LoVo (cell line): ENCODE measurements around the gene MEGF11.

Experiments used
- DNase-seq: peaks from one replicate; pipeline ENCODE4 v3.0.0-alpha.2; 2016; ENCODE audit warnings: low spot score

MEGF11 gene

DNA sequence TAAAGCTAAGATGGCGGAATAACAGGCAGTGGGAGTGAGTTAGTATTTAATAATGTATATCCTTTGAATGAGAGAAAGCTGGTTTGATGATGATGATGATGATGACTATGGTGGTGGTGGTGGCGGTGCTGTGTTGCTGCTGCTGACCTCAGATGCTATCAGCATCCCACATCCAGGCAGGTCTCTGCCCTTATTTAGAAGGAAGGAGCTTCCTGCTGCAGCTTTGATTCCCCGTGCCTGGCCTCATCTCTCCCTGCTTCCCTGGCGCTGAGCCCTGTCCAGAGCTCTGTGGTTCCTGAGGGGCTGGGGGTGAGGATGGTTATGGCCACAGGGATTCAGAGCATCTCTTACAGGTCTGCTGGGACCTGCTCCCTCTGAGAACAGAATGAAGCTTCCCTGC is 311.1 kb downstream of the MEGF11 start:
- no peak for DNase-seq

DNA sequence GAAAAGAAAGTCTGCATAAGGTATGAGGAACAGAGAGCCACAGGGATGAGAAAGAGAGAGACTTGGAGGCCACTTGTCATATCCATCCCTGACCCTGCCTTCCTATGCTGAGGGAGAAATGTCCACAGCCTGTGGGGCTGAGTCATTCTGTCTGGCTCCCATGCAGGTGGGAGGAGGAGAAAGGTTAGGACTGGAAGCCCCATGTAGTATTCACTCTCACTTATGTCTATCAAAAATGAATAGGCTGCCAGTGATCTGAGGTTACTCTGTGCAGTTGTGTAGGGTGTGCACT is 313.0 kb downstream of the MEGF11 start:
- no peak for DNase-seq

DNA sequence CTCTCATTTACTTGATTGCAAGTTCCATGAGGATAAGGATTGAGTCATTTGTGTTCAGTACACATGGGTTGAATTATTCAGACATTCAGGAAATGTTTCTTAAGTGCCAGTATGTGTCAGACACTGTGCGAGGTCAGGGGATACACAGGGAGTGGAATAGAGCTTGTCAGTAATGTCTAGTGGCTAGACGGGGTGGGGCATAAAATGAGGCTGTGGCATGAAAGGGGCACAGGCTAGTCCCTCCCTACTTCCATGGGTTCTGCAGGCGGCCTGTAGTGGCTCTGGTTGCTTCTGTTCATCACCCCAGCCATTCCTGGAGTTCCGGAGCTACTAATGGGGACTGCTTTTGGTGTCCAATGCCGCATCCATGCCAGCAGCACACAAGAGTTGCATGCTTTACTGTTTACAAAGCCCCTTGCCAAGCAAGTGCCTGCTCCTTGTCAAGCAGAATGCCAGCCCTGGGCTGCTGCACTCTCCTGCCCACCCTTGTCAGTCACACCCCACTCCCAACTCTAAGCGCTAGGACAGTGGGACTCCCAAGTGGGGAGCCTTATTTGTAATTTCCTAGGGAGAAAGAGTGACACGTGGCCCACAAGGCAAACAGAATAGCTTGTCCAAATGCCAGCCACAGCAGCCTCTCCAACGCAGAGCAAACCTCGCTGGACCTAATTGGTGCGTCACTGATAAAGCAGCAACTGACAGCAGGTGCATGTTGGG is 313.5 kb downstream of the MEGF11 start:
- DNase-seq = no peak

DNA sequence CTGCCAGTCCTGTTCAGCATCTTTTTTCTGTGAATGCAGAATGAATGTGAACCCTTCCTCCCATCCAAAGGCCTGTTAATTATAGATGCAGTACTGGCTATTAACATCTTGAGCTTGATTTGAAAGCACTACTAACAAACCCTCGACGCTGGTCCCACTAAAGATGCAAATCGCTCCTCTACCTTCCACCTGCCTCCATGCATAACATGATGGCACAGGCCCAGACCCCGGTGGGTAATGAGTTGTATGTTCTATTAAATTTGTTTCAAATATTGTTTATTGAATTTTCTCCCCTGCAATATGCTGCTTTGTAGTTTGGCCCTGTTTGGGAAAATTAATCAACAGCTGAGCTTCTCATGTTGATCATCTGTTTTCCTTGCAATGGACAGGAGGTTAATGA is 314.9 kb downstream of the MEGF11 start:
- no peak for DNase-seq

DNA sequence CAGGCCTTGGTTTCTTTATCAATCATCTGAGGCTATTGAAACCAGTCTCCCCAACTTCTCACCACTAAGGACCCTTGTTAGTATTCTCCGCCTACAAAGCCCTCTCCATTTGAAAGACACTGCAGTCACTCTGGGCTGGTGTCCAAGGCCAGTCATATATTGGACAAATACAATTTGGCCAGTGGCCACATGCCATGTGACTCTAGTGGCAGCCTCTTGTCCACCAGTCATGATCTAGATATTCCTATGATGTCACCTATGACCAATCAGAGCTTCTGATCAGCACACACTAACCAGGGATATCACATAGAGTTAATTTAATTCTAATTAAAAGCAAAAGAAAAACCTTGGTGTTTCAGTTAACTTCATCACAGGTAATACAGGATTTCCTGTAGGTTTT is 316.1 kb downstream of the MEGF11 start:
- DNase-seq = no peak

DNA sequence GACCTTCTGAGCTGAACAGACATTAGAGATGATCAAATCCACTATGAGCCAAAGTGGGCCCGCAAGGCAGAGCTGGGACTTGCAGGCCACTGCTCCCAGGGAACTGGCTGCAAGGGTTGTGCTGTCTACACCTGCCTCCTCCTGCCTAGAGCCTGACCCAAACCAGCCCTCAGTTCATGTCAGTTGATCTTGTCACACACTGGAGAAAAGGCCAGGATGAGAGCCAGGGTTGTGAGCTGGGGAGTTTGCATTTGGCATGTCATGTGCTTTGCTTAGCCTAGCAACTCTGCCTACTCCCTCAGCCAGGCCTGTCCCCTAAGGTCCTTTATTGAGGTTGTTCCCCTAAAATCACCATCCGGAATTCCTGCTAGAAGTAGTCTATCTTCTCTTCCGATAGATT is 316.5 kb downstream of the MEGF11 start:
- no peak for DNase-seq

DNA sequence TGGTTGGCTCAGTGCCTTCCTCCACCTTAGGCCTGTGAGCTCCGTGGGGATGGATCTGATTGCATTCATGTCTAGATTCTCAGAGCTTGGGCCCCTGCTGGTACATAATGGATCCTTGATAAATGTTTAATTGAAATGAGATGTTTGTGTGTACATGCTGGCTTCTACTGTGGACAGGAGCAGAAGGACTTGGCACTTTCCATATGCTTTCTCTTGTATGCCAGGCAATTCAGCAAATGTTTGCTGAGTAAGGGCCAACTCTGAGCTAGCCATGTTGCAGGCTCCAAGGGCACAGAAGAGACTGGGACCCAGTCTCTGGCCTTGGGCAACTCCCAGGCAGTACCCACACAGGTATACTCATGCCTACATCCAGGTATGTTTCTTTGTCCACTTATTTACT is 317.3 kb downstream of the MEGF11 start:
- DNase-seq = no peak

DNA sequence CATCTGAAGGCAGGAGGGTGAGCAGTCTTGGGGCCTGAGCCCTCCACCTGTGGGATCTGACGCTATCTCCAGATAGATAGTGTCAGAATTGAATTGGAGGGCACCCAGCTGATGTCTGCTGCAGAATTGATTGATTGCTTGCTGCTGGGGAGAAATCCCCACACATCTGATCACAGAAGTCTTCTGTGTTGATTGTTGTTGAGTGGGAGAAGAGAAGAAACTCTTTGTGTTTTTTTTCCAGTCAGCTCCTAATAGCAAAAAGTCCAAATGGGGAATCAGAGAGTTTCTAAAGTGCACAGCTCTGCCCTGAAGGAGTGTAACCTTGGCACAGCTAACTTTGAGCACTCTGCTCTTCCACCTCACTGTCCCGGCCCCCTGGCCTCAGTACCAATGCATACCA is 318.2 kb downstream of the MEGF11 start:
- no peak for DNase-seq

DNA sequence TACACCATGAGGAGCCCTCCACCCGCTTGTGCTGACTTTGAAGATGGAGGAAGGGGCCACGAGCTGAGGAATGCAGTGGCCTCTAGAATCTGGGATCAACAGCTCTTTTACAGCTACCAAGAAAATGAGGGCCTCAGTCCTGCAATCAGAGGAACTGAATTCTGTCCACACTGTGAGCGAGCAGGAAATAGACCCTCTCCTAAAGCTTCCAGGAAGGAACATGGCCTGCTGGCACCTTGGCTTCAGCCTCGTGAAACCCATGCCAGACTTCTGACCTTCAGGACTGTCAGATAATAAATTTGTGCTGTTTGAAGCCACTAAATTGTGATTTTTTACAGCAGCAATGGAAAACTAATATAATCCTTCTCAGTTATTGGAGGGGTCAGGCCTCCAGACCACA is 322.3 kb downstream of the MEGF11 start:
- DNase-seq = no peak

DNA sequence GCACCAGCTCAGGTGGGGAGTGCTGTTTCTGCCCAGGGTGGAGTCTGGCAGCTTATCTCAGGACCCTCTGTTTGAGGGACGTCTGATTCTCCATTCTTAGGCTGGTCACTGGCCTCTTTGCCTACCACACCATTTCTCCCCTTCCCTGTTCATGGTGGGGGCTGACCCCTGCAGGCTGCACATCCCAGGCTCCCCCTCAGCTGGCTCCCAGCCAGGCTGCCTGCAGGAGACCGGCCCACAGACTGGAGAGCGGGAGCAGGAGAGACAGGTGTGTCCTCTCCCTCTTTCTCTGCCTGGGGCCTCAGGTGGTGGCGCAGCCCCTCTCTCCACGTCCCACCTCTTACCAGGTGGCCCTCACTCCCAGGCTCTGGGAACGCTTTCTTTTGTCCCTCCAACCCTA is 323.4 kb downstream of the MEGF11 start:
- no peak for DNase-seq

DNA sequence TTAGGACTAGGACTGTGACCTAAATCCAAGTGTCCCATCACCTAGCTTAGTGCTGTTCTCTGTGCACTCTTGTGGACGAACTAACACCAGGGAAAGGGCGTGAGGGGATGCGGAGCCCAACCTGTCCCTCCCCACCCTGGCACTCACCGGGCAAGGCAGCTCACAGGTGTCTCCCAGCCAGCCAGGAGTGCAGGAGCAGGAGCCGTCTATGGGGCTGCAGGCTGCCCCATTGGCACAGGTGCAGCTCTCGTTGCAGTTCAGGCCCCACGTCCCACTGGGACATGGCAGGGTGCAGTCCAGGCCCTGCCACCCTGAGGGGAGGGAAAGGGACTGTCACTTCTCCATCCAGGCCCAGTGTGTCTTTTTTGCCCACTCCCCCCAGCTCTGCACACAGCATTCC is 324.0 kb downstream of the MEGF11 start:
- no peak for DNase-seq

DNA sequence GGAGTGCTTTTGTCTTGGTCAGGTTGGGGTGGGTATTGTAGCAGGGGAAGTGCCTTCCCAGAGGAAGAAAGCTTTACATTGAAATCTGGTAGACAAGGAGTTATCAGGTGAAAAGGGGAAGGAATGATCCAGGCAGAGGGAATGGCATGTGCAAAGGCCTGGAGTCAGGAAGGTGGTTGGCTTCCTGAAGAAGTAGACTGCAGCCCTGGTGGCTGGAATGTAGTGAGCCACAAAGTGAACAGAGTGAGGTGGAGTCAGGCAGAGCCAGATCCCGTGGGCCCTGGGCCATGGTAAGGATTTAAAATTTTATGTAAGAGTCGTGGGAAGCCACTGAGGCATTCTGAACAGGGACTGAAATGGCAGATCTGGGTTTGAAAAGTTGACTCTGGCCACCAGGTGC is 326.0 kb downstream of the MEGF11 start:
- no peak for DNase-seq

DNA sequence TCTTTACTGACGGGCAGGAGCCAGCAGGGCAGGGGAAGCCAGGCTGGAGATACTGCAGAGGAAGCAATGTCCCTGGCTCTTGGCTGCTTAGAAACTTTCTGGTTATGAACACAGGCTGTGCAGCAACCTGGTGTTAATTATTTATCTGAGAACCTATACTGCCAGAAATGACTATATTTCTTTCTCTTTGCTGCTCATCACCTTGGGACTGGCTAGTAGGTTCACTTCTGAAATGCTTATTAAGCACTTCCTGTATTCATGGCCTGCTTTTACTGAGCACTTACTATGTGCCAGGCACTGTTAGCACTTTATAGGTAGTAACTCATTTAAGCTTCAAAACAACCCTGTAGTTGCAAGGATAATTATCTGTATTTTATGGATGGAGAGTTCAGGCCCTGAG is 326.7 kb downstream of the MEGF11 start:
- no peak for DNase-seq

DNA sequence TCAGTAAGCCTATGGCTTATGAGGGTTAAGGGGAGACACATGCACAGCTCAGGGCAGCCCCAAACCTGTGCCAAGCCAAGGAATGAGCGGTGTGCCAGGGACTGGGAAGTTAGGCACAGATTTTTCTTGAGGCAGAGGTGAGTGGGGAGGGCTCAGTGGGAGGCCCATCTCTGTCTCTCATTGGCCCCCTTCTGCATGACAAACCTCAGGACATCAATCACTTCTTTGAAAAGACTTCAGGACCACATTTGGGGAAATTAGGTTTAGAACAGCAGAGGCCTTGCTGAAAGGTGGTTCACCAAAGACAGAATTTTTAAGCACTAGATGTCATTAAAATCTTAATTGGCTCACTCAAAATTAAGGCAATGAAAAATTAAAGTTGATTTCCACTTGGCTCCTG is 327.1 kb downstream of the MEGF11 start:
- no peak for DNase-seq

DNA sequence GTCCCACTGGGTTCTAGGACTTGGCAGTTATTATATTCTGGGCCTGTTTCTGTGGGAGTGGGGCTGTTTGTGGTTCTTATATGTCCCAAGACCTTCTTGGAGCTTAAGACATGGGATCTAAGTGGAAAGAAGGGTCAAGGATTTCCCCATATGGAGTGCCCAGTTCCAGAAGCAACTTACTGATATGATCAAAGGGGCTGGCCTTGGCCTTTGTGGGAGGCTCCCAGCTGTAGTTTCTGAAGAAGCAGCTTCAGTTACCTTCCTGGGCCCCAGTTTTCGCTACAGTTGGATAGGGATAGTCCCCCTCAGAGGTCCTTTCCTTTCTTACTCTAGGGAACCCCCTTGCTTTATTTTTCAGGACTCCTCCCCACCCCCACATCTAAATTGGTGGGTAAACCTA is 328.2 kb downstream of the MEGF11 start:
- no peak for DNase-seq

DNA sequence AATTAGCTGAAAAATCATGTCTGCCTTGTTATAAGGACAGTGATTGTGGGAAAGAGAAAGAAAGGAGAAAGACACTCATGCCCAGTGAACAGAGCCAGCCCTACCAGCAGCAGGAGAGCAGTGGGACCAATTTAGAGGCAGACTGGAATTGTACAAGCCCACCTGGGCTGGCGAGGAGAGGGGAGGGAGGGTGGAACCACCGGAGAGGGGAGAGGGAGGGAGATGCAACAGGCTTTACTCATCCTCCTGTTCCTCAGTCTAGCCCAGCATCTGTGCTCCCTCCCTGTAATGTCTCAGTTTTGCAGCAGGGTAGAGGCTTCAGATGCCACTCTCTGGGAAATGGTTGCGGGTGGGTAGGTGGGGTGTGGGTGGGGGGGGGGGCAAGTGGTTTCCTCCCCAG is 329.5 kb downstream of the MEGF11 start:
- DNase-seq = no peak

DNA sequence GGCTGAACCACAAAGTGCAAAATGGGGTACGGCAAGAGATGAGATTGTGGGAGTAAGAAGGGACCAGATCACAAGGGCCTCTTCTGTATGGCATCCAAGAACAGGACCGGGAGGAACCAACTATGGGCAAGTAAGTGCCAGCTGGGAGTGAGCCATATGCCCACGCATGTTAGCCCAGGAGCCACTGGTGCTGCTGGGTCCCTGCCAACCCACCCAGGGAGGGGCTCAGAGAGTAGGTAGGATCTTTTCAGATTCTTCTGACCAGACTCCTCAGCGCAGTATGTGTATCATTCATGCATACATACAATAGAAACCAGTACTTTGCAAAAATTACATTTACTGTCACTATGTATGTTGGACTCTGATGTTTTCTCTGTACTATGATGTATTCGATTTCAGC is 330.3 kb downstream of the MEGF11 start:
- no peak for DNase-seq

DNA sequence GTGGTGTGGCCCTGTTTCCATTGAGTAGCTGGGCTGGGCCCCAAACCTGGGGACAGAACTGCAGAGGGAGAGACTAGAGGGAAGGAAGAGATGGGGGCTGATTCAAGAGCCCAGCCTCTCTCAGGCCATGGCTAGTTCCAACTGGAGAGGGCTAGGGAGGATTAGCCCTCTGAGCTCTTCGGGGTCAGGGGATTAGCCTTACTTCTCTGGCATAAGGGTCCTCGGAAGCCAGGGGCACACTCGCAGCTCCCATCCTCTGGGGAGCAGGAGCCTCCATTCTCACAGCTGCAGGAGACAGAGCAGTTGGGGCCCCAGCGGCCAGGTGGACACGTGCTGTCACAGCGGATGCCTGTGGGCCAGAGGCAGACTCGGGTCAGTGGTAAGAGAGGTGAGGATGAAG is 330.9 kb downstream of the MEGF11 start:
- DNase-seq = no peak

DNA sequence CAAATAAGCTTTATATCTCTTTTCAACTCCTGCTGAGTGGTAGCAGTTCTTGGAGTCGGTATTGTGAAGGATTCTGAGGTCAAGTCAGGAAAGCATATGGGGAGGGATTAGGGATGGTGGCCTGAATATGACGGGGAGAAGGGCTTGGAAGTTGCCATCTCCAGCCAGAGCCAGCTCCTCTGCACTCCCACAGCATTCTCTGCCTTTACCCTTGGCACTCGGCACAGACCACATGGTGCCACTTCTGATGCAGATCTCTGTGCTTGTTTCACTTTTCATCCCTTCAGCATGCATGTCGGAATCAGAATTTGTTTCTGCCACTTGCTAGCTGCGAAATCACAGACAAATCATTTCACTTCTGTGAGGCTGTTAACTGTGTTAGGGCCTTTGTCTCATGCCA is 331.8 kb downstream of the MEGF11 start:
- DNase-seq = no peak

DNA sequence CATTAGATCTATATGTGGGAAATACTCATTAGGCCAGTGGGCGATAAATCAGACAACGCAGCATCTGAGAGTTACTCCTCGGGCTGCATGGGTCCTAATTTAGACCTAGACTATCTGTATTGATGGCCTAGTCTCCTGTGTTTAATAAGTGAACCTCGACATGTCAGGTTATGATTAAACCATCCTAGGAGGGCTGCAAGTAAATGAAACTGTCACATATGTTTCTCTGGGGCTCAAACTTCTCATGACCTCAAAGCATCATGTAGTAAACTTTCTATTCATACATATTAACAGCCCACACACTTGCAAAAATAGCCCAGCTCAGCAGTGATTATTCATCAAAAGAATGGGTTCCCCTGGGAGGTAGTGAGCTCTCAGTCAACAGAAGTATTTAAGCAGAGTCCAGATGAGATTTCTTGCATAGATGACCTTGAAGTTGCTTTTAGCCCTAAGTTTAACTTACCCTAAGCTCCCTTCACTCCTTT is 332.7 kb downstream of the MEGF11 start:
- DNase-seq = no peak

DNA sequence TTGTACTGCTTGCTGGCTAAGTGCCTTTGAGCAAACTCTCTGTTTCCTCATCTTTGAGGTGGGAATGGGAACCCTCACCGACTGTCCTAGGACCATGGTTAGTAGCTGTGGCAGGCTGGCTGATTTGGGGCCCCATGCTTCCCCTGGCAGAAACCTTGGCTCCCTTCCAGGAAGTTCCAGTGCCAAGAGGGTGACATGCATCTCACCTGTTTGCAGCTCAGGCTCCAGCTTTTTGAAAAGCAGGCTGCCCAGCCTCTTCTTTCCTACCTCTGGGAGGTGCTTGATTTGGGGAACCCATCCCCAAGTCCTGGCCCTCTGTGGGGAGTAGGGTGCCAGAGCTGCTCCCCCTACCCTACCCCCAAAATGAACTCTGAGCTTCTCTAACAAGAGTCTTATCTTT is 333.4 kb downstream of the MEGF11 start:
- DNase-seq = no peak

DNA sequence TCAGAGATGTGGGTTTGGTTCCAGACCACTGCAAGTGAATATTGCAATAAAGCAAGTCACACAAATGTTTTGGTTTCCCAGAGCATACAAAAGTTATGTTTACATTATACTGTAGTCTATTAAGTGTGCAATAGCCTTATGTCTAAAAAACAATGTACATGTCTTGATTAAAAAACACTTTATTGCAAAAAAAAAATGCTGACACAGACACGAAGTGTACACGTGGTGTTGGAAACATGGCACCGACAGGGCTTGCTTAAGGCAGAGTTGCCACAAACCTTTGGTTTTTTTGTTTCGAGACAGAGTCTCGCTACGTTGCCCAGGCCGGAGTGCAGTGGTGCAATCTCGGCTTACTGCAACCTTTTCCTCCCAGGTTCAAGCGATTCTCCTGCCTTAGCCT is 334.2 kb downstream of the MEGF11 start:
- DNase-seq = no peak

DNA sequence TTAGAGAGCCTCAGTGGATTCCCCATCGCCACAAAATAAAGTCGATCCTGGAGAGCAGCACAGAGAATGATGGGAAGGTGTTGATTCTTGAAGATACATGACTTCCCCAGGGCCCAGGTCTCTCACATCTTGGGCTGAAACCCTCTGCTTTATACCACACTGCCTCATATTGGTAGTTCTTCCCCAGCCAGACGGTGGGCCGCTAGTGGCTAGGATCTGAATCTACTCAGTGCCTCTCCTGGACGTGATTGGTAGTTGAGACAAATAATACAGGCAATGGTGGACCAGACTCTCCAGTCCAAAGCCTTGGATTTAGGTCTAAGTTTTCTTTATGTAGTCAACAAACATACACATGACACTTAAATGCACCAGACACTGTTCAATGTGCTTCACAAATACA is 334.6 kb downstream of the MEGF11 start:
- no peak for DNase-seq

DNA sequence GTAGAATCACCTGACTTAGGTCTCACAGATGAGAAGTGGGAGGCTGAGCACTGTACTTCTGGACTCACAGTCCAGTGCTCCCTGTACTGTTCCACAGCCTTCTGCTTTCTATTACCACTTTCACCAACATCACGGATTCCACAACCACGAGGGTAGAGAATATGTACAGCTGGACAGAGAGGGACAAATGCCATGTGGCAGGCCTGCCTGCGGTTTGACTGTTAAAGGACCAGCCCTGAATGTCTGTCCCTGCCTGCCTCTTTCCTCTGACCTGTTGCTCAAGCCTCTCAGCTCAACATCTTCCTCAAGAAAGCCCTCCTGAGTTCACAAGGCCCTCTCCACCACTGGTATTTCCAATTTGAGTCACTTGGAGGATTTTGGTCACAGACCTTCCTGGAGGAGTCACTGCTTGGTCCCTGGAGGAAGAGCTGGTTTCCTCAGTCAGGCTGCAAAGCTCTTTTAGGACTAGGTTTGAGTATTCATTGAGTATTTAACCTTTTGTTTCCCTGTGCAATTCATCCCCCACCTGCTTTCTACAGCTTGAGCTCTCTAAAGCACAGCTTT is 335.1 kb downstream of the MEGF11 start:
- no peak for DNase-seq

DNA sequence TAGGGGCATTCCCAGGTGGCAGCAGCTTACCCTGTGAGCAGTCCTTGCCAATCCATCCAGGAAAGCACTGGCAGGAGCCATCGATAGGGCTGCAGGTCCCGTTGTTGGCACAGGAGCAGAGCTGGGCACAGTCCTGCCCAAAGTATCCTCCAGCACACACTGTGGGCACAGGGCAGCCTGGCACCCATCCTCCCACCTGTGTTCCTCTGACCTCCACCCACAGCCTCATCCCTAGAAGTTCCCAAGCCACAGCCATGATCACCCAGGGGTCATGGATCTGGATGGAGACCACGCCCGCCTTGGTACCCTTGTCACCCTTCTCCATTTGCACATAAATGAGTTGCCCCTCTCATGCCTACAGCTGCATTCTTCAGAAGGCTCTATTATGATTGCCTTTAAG is 335.6 kb downstream of the MEGF11 start:
- no peak for DNase-seq
